Measurements from ENCODE around the gene ACSL3. TPM values are rescaled to one million over a fixed set of nuclear protein-coding genes. Genes with fewer than 3 reads are reported as not detected.

ACSL3 gene
- total RNA-seq (2014; rRNA removed; shearing (Covaris generic)) = 140 and 168 TPM in 2 replicates

GRCh38 chr2:222860740-222861410 is at the start of gene ACSL3:
ACSL3 (plus strand) TSS chr2:222861036; CDS start chr2:222908773, 47,737 bp downstream.
- H3K36me3 ChIP-seq = no peaks in the 10 kb centered on the region
- peaks cover 34% of the 10 kb centered on the region for H3K4me1 ChIP-seq
- H3K9me3 ChIP-seq (replicated peaks) = no peaks in the 10 kb centered on the region
- H3K4me3 ChIP-seq = peak within 1 kb of the TSS; percentile 91
- H3K27me3 ChIP-seq = no peaks in the 10 kb centered on the region
- peak; percentile 97 to 98 for DNase-seq
- peak within 1 kb of the TSS; percentile 71 for H3K27ac ChIP-seq

GRCh38 chr2:222811828-222812227 is 49.0 kb upstream of the ACSL3 start:
- H3K27me3 ChIP-seq = no peaks in the 10 kb centered on the region
- no peaks in the 10 kb centered on the region for H3K9me3 ChIP-seq (replicated peaks)
- no peaks in the 10 kb centered on the region for H3K36me3 ChIP-seq
- no peak overlapping the region for H3K4me3 ChIP-seq
- no peak overlapping the region for H3K27ac ChIP-seq
- H3K4me1 ChIP-seq = peaks cover 4% of the 10 kb centered on the region; the same call in 1 of the 2 replicates
- DNase-seq = no peak

- H3K27ac ChIP-seq = no peak overlapping the region
- DNase-seq = no peak
- no peaks in the 10 kb centered on the region for H3K4me1 ChIP-seq
- no peaks in the 10 kb centered on the region for H3K9me3 ChIP-seq (replicated peaks)
- H3K4me3 ChIP-seq = no peak overlapping the region
- no peaks in the 10 kb centered on the region for H3K27me3 ChIP-seq
- H3K36me3 ChIP-seq = no peaks in the 10 kb centered on the region
Observed at GRCh38 chr2:222813177-222813843, 47.5 kb upstream of the ACSL3 start.

GRCh38 chr2:222819722-222820333 is 41.0 kb upstream of the ACSL3 start:
- no peaks in the 10 kb centered on the region for H3K36me3 ChIP-seq
- H3K27me3 ChIP-seq = no peaks in the 10 kb centered on the region
- H3K27ac ChIP-seq = no peak overlapping the region
- no peaks in the 10 kb centered on the region for H3K4me1 ChIP-seq
- no peaks in the 10 kb centered on the region for H3K9me3 ChIP-seq (replicated peaks)
- no peak for DNase-seq
- H3K4me3 ChIP-seq = no peak overlapping the region

GRCh38 chr2:222823183-222823930 is 37.5 kb upstream of the ACSL3 start:
- Histone ChIP-seq H3K9me3 (replicated peaks) (no peaks in the 10 kb centered on the region), H3K4me3 (no peak overlapping the region), H3K27ac (no peak overlapping the region), H3K4me1 (no peaks in the 10 kb centered on the region), H3K36me3 (no peaks in the 10 kb centered on the region), H3K27me3 (no peaks in the 10 kb centered on the region)
- no peak for DNase-seq

- no peaks in the 10 kb centered on the region for H3K27me3 ChIP-seq
- no peak overlapping the region for H3K4me3 ChIP-seq
- no peak for DNase-seq
- H3K36me3 ChIP-seq = no peaks in the 10 kb centered on the region
- H3K4me1 ChIP-seq = no peaks in the 10 kb centered on the region
- no peaks in the 10 kb centered on the region for H3K9me3 ChIP-seq (replicated peaks)
- H3K27ac ChIP-seq = no peak overlapping the region
Observed at GRCh38 chr2:222825031-222825430, 35.8 kb upstream of the ACSL3 start.

- Histone ChIP-seq H3K27me3 (no peaks in the 10 kb centered on the region), H3K4me1 (no peaks in the 10 kb centered on the region; the same call in 1 of the 2 replicates), H3K4me3 (no peak overlapping the region), H3K27ac (no peak overlapping the region), H3K9me3 (replicated peaks) (no peaks in the 10 kb centered on the region), H3K36me3 (no peaks in the 10 kb centered on the region)
- no peak for DNase-seq
Observed at GRCh38 chr2:222827417-222827816, 33.4 kb upstream of the ACSL3 start.

GRCh38 chr2:222828572-222828971 is 32.3 kb upstream of the ACSL3 start:
- Histone ChIP-seq H3K36me3 (no peaks in the 10 kb centered on the region), H3K4me1 (no peaks in the 10 kb centered on the region; the same call in 1 of the 2 replicates), H3K27me3 (no peaks in the 10 kb centered on the region), H3K9me3 (replicated peaks) (no peaks in the 10 kb centered on the region), H3K27ac (no peak overlapping the region), H3K4me3 (no peak overlapping the region)
- no peak for DNase-seq

GRCh38 chr2:222830164-222830563 is 30.7 kb upstream of the ACSL3 start:
- Histone ChIP-seq H3K27me3 (no peaks in the 10 kb centered on the region), H3K4me1 (no peaks in the 10 kb centered on the region; the same call in 1 of the 2 replicates), H3K4me3 (no peak overlapping the region), H3K27ac (no peak overlapping the region), H3K36me3 (no peaks in the 10 kb centered on the region), H3K9me3 (replicated peaks) (no peaks in the 10 kb centered on the region)
- DNase-seq = no peak

- no peaks in the 10 kb centered on the region for H3K27me3 ChIP-seq
- no peak overlapping the region for H3K27ac ChIP-seq
- DNase-seq = peak in 1 of 2 experiments; percentile 27
- no peak overlapping the region for H3K4me3 ChIP-seq
- H3K4me1 ChIP-seq = no peaks in the 10 kb centered on the region; the same call in 1 of the 2 replicates
- H3K36me3 ChIP-seq = no peaks in the 10 kb centered on the region
- no peaks in the 10 kb centered on the region for H3K9me3 ChIP-seq (replicated peaks)
Observed at GRCh38 chr2:222833410-222833809, 27.4 kb upstream of the ACSL3 start.

- no peaks in the 10 kb centered on the region for H3K9me3 ChIP-seq (replicated peaks)
- H3K27me3 ChIP-seq = no peaks in the 10 kb centered on the region
- H3K36me3 ChIP-seq = no peaks in the 10 kb centered on the region
- no peak overlapping the region for H3K4me3 ChIP-seq
- DNase-seq = no peak
- no peaks in the 10 kb centered on the region; the same call in 1 of the 2 replicates for H3K4me1 ChIP-seq
- H3K27ac ChIP-seq = no peak overlapping the region
Observed at GRCh38 chr2:222835143-222835822, 25.6 kb upstream of the ACSL3 start.

GRCh38 chr2:222835823-222836151 is 25.0 kb upstream of the ACSL3 start:
- no peak overlapping the region for H3K4me3 ChIP-seq
- no peaks in the 10 kb centered on the region for H3K36me3 ChIP-seq
- H3K27ac ChIP-seq = no peak overlapping the region
- H3K4me1 ChIP-seq = no peaks in the 10 kb centered on the region; the same call in 1 of the 2 replicates
- no peak for DNase-seq
- no peaks in the 10 kb centered on the region for H3K9me3 ChIP-seq (replicated peaks)
- no peaks in the 10 kb centered on the region for H3K27me3 ChIP-seq

- Histone ChIP-seq H3K4me1 (peaks cover 7% of the 10 kb centered on the region), H3K36me3 (no peaks in the 10 kb centered on the region), H3K4me3 (no peak overlapping the region), H3K27me3 (no peaks in the 10 kb centered on the region), H3K9me3 (replicated peaks) (no peaks in the 10 kb centered on the region), H3K27ac (no peak overlapping the region)
- DNase-seq = no peak
Observed at GRCh38 chr2:222837643-222838056, 23.2 kb upstream of the ACSL3 start.

- no peak for DNase-seq
- H3K4me1 ChIP-seq = peaks cover 10% of the 10 kb centered on the region
- no peak overlapping the region for H3K27ac ChIP-seq
- H3K9me3 ChIP-seq (replicated peaks) = no peaks in the 10 kb centered on the region
- no peaks in the 10 kb centered on the region for H3K27me3 ChIP-seq
- no peaks in the 10 kb centered on the region for H3K36me3 ChIP-seq
- H3K4me3 ChIP-seq = no peak overlapping the region
Observed at GRCh38 chr2:222840060-222840802, 20.6 kb upstream of the ACSL3 start.

Data from SJCRH30 (cell line).